ENCODE data around the gene CDHR4.
A peak's percentile ranks its signal among the peaks of the same experiment; 100 is the strongest.

CDHR4 gene

DNA sequence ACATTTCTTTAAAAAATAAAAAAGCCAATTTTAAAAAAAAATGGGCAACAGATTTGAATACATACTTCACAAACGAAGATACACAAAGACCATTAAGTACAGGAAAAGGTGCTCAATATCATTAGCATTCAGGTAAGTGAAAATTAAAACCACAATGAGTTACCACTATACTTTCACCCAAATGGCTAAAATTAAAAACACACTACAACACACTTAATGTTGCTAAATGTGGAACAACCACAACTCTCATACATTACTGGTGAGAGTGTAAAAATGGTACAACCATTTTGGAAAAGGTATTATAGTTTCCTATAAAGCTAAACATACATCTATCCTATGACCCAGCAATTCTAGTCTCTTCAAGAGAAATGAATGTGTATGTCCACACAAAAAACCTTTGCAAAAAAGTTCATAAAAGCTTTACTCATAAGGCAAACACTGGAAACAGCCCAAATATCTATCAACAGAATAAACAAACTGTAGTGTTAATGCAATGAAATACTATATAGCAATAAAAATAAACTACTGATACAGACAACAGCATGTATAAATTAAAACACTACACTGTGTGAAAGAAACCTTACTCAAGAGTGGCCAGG lies 28.2 kb downstream of the CDHR4 start:
- POLR2A ChIA-PET (ENCODE audit: low non-redundant PET) = no interaction called here
- DNase-seq (ENCODE audit: low spot score) = no peak
- no peak for TF ChIP-seq CTCF (conservative IDR thresholded peaks at IDR 0.05; ENCODE audit: low read depth)
- CTCF ChIA-PET = interaction anchor here (0.7 kb wide), 1 partner anchor 24 kb away, joined by 5 read pairs; no protein-coding TSS in a partner anchor
- no peak overlapping the region for H3K27ac ChIP-seq

DNA sequence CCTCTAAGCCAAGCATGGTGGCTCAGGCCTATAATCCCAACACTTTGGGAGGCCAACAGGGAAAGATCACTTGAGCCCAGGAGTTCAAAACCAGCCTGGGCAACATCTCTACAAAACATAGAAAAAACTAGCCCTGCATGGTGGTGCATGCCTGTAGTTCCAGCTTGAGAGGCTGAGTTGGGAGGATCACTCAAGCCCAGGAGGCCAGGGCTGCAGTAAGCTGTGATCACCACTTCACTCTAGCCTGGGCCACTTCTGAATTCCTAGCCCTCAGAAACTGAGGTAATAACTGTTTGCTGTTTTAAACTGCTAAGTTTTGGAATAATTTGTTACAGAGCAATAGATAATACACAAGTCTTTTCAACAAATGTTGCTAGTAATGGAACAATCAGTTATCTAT lies 29.7 kb downstream of the CDHR4 start:
- H3K27ac ChIP-seq = no peak overlapping the region
- DNase-seq (ENCODE audit: low spot score) = no peak
- TF ChIP-seq CTCF (conservative IDR thresholded peaks at IDR 0.05; ENCODE audit: low read depth) = no peak
- ChIA-PET CTCF (interaction anchor here (0.8 kb wide), 1 partner anchor 12 kb away, joined by 3 read pairs; no protein-coding TSS in a partner anchor), POLR2A (ENCODE audit: low non-redundant PET) (no interaction called here)

GRCh38 chr3:49769286-49769915 lies 30.3 kb downstream of the CDHR4 start:
- DNase-seq (ENCODE audit: low spot score) = no peak
- TF ChIP-seq CTCF (conservative IDR thresholded peaks at IDR 0.05; ENCODE audit: low read depth) = no peak
- CTCF ChIA-PET = interaction anchor here (0.8 kb wide), 1 partner anchor 12 kb away, joined by 3 read pairs; no protein-coding TSS in a partner anchor
- H3K27ac ChIP-seq = no peak overlapping the region
- POLR2A ChIA-PET (ENCODE audit: low non-redundant PET) = no interaction called here

DNA sequence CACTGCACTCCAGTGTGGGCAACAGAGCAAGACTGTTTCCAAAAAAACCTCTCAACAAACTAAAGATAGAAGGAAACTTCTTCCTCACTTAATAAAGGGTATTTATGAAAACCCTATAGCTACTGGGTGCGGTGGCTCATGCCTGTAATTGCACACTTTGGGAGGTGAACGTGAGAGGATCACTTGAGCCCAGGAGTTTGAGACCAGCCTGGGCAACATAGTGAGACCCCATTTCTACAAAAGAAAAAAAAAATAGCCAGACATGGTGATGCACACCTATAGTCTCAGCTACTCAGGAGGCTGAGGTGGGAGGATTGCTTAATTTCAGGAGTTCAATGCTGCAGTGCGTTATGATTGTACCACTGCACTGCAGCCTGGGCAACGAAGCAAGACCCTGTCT lies 35.7 kb downstream of the CDHR4 start:
- H3K27ac ChIP-seq = no peak overlapping the region
- POLR2A ChIA-PET (ENCODE audit: low non-redundant PET) = no interaction called here
- DNase-seq (ENCODE audit: low spot score) = no peak
- CTCF ChIA-PET = no interaction called here
- no peak for TF ChIP-seq CTCF (conservative IDR thresholded peaks at IDR 0.05; ENCODE audit: low read depth)

GRCh38 chr3:49761661-49762060 lies 38.0 kb downstream of the CDHR4 start:
- POLR2A ChIA-PET (ENCODE audit: low non-redundant PET) = no interaction called here
- CTCF ChIA-PET = no interaction called here
- DNase-seq (ENCODE audit: low spot score) = no peak
- peak overlapping the region; percentile 21; the same call in 1 of the 2 replicates for H3K27ac ChIP-seq
- TF ChIP-seq CTCF (conservative IDR thresholded peaks at IDR 0.05; ENCODE audit: low read depth) = no peak

DNA sequence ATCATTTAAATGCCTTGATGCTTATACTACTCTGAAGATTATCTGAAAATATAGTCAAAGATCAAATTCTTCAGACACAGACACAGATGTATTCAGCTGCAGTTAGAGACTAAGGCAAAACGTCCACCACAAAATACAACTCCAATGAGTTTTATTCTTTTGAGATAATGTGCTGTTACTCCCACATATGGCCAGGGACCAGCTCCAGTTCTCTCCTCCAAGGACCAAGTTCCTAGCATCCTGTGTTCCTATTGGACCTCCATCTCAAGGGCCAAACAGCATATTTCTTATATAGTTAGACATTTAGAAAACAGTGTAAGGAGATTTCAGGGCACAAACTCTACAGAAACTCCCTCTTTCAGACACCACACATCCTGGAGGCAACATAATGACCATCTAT lies 40.4 kb downstream of the CDHR4 start:
- no peak overlapping the region for H3K27ac ChIP-seq
- no peak for TF ChIP-seq CTCF (conservative IDR thresholded peaks at IDR 0.05; ENCODE audit: low read depth)
- no peak for DNase-seq (ENCODE audit: low spot score)
- POLR2A ChIA-PET (ENCODE audit: low non-redundant PET) = no interaction called here
- CTCF ChIA-PET = no interaction called here

All from RWPE1 (cell line).